ENCODE results near the gene MAG. TPM values are rescaled to one million over a fixed set of nuclear protein-coding genes. Genes with fewer than 3 reads are reported as not detected.

MAG gene
- total RNA-seq, 6 experiments from 2014 or later = not detected

GRCh38 chr19:35249146-35249847, 42.7 kb upstream of the MAG start:
- H3K9me3 Mint-ChIP-seq = peaks cover 6% of the 10 kb centered on the region; the same call in 1 of the 2 replicates
- peaks cover 36% of the 10 kb centered on the region for H3K27me3 Mint-ChIP-seq (ENCODE audit: insufficient read depth)
- no peak for DNase-seq
- no peak overlapping the region for H3K4me3 Mint-ChIP-seq
- H3K27ac Mint-ChIP-seq = no peak overlapping the region
- no peaks in the 10 kb centered on the region for H3K4me1 Mint-ChIP-seq (ENCODE audit: low read depth)
- TF ChIP-seq, protein P1, sequence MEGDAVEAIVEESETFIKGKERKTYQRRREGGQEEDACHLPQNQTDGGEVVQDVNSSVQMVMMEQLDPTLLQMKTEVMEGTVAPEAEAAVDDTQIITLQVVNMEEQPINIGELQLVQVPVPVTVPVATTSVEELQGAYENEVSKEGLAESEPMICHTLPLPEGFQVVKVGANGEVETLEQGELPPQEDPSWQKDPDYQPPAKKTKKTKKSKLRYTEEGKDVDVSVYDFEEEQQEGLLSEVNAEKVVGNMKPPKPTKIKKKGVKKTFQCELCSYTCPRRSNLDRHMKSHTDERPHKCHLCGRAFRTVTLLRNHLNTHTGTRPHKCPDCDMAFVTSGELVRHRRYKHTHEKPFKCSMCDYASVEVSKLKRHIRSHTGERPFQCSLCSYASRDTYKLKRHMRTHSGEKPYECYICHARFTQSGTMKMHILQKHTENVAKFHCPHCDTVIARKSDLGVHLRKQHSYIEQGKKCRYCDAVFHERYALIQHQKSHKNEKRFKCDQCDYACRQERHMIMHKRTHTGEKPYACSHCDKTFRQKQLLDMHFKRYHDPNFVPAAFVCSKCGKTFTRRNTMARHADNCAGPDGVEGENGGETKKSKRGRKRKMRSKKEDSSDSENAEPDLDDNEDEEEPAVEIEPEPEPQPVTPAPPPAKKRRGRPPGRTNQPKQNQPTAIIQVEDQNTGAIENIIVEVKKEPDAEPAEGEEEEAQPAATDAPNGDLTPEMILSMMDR (IDR thresholded peaks at IDR 0.05) = no peak
- peaks cover 5% of the 10 kb centered on the region; the same call in 1 of the 2 replicates for H3K36me3 Mint-ChIP-seq (ENCODE audit: low read depth)

DNA sequence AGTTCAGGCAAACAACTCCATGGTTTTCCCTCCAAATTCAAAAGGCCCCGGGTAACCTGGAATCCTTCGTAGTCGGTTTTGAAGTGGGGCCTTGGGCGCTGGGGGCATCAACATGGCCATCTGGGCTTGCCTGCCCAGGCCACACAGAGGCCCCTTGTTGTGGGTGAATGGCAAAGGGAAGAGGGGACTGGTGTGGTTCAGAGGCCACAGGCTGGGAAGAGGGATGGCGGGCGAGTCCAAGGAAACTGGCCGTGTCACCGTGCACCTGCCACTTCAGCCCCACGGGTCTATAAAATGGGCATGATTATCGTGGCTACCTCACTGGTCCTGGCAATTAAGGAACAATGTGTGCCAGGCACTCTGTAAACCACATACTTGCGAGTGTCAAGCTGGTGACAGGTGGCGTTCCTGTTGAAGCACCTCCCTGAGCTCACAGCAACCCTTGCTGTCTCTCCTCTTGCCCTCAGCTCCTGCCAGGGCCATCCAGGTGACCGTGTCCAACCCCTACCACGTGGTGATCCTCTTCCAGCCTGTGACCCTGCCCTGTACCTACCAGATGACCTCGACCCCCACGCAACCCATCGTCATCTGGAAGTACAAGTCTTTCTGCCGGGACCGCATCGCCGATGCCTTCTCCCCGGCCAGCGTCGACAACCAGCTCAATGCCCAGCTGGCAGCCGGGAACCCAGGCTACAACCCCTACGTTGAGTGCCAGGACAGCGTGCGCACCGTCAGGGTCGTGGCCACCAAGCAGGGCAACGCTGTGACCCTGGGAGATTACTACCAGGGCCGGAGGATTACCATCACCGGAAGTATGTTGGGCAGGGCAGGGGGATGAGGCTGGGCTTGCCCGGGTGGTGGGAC, 41.9 kb upstream of the MAG start:
- TF ChIP-seq, protein P1 (IDR thresholded peaks at IDR 0.05) = no peak
- peaks cover 5% of the 10 kb centered on the region; the same call in 1 of the 2 replicates for H3K36me3 Mint-ChIP-seq (ENCODE audit: low read depth)
- H3K9me3 Mint-ChIP-seq = no peaks in the 10 kb centered on the region; the same call in 1 of the 2 replicates
- H3K4me1 Mint-ChIP-seq (ENCODE audit: low read depth) = no peaks in the 10 kb centered on the region
- H3K27me3 Mint-ChIP-seq (ENCODE audit: insufficient read depth) = peaks cover 36% of the 10 kb centered on the region
- no peak for DNase-seq
- no peak overlapping the region for H3K4me3 Mint-ChIP-seq
- H3K27ac Mint-ChIP-seq = no peak overlapping the region

- H3K4me1 Mint-ChIP-seq (ENCODE audit: low read depth) = no peaks in the 10 kb centered on the region
- peaks cover 29% of the 10 kb centered on the region for H3K27me3 Mint-ChIP-seq (ENCODE audit: insufficient read depth)
- DNase-seq = no peak
- no peak overlapping the region for H3K4me3 Mint-ChIP-seq
- no peaks in the 10 kb centered on the region for H3K9me3 Mint-ChIP-seq
- H3K36me3 Mint-ChIP-seq (ENCODE audit: low read depth) = no peaks in the 10 kb centered on the region
- no peak overlapping the region for H3K27ac Mint-ChIP-seq
- TF ChIP-seq, protein P1 (IDR thresholded peaks at IDR 0.05) = no peak
Measured at GRCh38 chr19:35251456-35251855, 40.5 kb upstream of the MAG start.

DNA sequence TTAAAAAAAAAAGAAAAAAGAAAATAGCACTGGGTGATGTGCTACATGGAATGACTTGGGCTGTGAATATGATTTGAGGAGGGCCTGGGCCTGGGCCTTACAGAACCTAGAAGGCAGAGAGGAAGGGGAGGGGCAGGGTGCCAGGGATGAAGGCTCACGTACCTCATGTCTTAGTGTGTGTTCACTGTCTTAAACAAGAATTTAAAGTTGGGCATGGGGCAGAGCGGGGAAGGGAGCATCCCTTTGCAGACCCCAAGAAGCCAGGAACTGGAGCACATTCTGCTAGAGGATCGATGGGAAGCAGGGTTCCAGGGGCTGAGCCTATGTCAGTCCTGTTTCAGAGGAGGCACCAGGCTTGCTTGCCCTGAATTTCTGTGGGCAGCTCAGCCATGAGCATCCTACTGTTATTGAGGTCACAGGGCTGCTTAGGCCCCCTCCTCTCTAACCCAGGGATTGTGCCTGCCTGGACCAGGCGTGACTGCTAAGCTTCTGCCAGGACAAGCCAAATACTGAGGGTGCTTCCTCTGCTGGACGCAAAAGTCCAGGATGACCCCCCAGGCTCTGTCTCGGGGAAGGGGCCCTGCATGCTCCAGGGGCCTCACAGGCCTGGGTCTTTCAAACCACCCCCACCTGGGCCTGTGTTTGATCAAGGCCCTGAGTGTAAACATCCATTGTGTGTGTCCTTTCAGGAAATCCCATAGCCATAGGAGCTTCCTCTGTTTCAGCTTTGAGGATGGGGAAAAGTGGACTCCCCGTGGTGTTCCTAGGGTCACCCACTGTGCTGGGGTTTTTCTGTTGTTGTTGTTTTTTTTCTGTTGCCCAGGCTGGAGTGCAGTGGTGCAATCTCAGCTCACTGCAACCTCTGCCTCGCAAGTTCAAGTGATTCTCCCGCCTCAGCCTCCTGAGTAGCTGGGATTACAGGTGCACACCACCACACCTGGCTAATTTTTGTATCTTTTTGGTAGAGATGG, 38.4 kb upstream of the MAG start:
- no peaks in the 10 kb centered on the region for H3K9me3 Mint-ChIP-seq
- no peaks in the 10 kb centered on the region for H3K4me1 Mint-ChIP-seq (ENCODE audit: low read depth)
- TF ChIP-seq, protein P1 (IDR thresholded peaks at IDR 0.05) = no peak
- H3K27ac Mint-ChIP-seq = no peak overlapping the region
- H3K4me3 Mint-ChIP-seq = no peak overlapping the region
- H3K36me3 Mint-ChIP-seq (ENCODE audit: low read depth) = no peaks in the 10 kb centered on the region
- H3K27me3 Mint-ChIP-seq (ENCODE audit: insufficient read depth) = peaks cover 23% of the 10 kb centered on the region
- DNase-seq = no peak

Measured in HFFc6 (cell line).